IPS-15b (cell line): ENCODE data around the gene OR1F1.
"Not testable (repeated sequence)": the region's sequence is repeated elsewhere in the genome, so short reads cannot be mapped to it uniquely, and the experiment has no call there.

Source experiments
- H3K27me3 ChIP-seq: one replicate; pipeline ENCODE4 v1.6.1; 2013; ENCODE audit warnings: low read length; ENCODE audit not compliant: control insufficient read depth, insufficient read depth
- H3K36me3 ChIP-seq: one replicate; pipeline ENCODE4 v1.6.1; 2013; ENCODE audit warnings: low read length; ENCODE audit not compliant: control insufficient read depth, insufficient read depth
- H3K4me1 ChIP-seq: one replicate; pipeline ENCODE4 v1.6.1; 2013; ENCODE audit warnings: mild to moderate bottlenecking, low read length; ENCODE audit not compliant: control insufficient read depth, insufficient read depth
- H3K4me3 ChIP-seq: one replicate; pipeline ENCODE4 v1.5.1; 2013; ENCODE audit warnings: low read depth, low read length
- H3K9ac ChIP-seq: one replicate; pipeline ENCODE4 v1.6.1; 2013; ENCODE audit warnings: low read depth, mild to moderate bottlenecking, low read length
- H3K9me3 ChIP-seq: one replicate; pipeline ENCODE4 v1.6.1; 2013; ENCODE audit warnings: mild to moderate bottlenecking, low read length; ENCODE audit not compliant: control insufficient read depth, insufficient read depth

Gene OR1F1

GRCh38 chr16:3187798-3188674 is at the start of gene OR1F1:
Gene OR1F1 (plus strand): TSS chr16:3188204.
- H3K4me1 ChIP-seq: peaks cover 10% of the 10 kb centered on the region
- H3K9ac ChIP-seq: peak within 1 kb of the TSS; percentile 71
- H3K9me3 ChIP-seq: no peaks in the 10 kb centered on the region
- peaks cover 38% of the 10 kb centered on the region for H3K27me3 ChIP-seq
- peak within 1 kb of the TSS; percentile 66 for H3K4me3 ChIP-seq
- no peaks in the 10 kb centered on the region for H3K36me3 ChIP-seq

- H3K27me3 ChIP-seq: no peaks in the 10 kb centered on the region
- no peak overlapping the region for H3K9ac ChIP-seq
- no peaks in the 10 kb centered on the region for H3K4me1 ChIP-seq
- H3K36me3 ChIP-seq: peaks cover 11% of the 10 kb centered on the region
- no peaks in the 10 kb centered on the region for H3K9me3 ChIP-seq
- no peak overlapping the region for H3K4me3 ChIP-seq
These were observed 49.7 kb upstream of the OR1F1 start for GRCh38 chr16:3138342-3138741.

DNA sequence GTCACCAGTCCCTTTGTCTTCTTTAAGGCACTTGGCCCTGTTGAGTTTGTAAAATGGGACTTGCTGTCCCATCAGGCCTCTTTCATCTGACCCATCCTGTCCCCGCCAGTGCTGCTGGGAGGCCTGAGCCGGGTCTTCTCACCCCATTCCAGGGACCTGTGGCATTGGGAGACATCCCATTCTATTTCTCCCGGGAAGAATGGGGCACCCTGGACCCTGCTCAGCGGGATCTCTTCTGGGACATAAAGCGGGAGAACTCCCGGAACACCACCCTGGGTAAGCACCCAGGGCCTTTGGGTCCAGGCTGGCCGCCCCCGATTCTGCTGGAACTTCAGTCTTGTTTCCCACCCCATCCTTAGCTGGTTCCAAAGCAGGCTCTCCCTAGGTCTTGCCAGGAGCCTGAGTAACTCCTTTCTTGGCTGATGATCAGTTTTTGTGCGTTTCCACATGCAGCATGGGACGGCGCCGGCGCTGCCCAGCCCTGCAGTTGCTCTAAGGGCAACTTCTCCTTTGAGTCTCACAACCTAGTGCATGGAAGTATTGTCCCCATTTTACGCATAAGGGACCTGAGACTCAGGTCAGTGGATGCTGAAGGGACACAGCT is 49.1 kb upstream of the OR1F1 start:
- Histone ChIP-seq H3K4me1 (no peaks in the 10 kb centered on the region), H3K9ac (no peak overlapping the region), H3K4me3 (no peak overlapping the region), H3K9me3 (no peaks in the 10 kb centered on the region), H3K36me3 (peaks cover 11% of the 10 kb centered on the region), H3K27me3 (no peaks in the 10 kb centered on the region)

GRCh38 chr16:3139561-3139960 is 48.4 kb upstream of the OR1F1 start:
- H3K36me3 ChIP-seq: peaks cover 11% of the 10 kb centered on the region
- H3K27me3 ChIP-seq, H3K9me3 ChIP-seq, H3K4me1 ChIP-seq, H3K9ac ChIP-seq, H3K4me3 ChIP-seq: not testable (repeated sequence)

GRCh38 chr16:3140603-3141427 is 47.2 kb upstream of the OR1F1 start:
- Histone ChIP-seq H3K36me3 (peaks cover 11% of the 10 kb centered on the region), H3K9ac (no peak overlapping the region), H3K9me3 (no peaks in the 10 kb centered on the region), H3K4me3 (no peak overlapping the region), H3K27me3 (no peaks in the 10 kb centered on the region), H3K4me1 (no peaks in the 10 kb centered on the region)

DNA sequence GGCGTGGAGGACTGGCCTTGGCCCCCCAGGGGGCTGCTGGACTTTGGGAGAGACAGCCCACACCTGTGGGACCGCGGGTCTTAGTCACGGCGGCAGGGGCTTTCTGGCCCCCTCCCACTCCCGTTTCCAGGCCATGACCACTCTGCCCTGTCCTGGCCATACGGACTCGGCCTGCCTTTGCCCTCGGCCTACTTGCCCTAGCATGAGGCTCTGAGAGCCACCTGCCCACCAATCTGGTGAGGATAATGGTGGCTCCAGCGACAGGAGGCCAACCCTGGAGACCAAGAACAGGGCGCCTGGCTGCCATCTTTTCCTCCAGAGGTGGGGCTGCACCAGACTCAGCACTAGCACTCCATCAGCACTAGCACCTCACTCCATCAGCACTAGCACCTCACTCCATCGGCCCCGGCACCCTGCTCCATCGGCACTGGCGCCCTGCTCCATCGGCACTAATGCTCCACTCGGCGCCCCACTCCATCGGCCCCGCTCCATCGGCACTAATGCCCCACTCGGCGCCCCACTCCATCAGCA is 46.2 kb upstream of the OR1F1 start:
- no peaks in the 10 kb centered on the region for H3K9me3 ChIP-seq
- no peaks in the 10 kb centered on the region for H3K4me1 ChIP-seq
- no peak overlapping the region for H3K4me3 ChIP-seq
- H3K36me3 ChIP-seq: peaks cover 11% of the 10 kb centered on the region
- no peaks in the 10 kb centered on the region for H3K27me3 ChIP-seq
- no peak overlapping the region for H3K9ac ChIP-seq

DNA sequence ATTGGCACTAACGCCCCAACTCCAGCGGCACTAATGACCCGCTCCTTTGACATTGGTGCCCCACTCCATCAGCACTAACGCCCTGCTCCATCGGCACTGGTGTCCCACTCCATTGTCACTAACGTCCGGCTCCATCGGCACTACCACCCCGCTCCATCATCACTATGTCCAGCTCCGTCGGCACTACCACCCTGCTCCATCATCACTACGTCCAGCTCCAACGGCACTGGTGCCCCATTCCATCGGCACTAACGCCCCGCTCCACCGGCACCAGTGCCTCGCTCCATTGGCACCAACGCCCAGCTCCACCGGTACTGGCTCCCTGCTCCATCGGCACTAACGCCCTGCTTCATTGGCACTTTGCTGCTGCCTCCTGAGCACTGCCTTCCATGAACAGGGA is 45.7 kb upstream of the OR1F1 start:
- H3K27me3 ChIP-seq: no peaks in the 10 kb centered on the region
- H3K4me3 ChIP-seq: no peak overlapping the region
- H3K9ac ChIP-seq: no peak overlapping the region
- H3K4me1 ChIP-seq: no peaks in the 10 kb centered on the region
- no peaks in the 10 kb centered on the region for H3K9me3 ChIP-seq
- H3K36me3 ChIP-seq: peaks cover 11% of the 10 kb centered on the region

- no peak overlapping the region for H3K4me3 ChIP-seq
- H3K36me3 ChIP-seq: peaks cover 11% of the 10 kb centered on the region
- H3K9ac ChIP-seq: no peak overlapping the region
- no peaks in the 10 kb centered on the region for H3K4me1 ChIP-seq
- H3K27me3 ChIP-seq: peaks cover 4% of the 10 kb centered on the region
- H3K9me3 ChIP-seq: no peaks in the 10 kb centered on the region
These were observed 45.2 kb upstream of the OR1F1 start for GRCh38 chr16:3142770-3143169.

DNA sequence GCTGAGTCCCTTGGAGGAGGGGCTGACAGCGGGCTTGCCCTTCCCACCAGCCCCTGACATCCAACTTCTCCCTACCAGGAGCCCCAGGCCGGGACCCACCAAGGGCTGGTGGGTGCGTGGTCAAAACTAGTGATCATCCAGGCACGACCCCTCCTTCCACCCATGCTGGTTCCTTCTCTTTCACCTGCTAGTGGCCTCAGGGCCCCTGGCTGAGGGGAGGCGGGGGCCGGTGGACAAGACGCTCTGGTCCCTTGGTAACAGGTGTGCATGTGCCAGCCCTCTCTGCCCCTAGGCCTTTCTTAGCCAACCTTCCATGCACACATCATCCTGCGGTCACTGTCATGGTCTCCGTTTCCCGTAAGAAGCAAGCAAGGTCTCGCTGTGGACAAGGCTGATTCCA is 44.8 kb upstream of the OR1F1 start:
- Histone ChIP-seq H3K36me3 (peaks cover 11% of the 10 kb centered on the region), H3K9me3 (no peaks in the 10 kb centered on the region), H3K9ac (no peak overlapping the region), H3K4me3 (no peak overlapping the region), H3K4me1 (no peaks in the 10 kb centered on the region), H3K27me3 (peaks cover 8% of the 10 kb centered on the region)

DNA sequence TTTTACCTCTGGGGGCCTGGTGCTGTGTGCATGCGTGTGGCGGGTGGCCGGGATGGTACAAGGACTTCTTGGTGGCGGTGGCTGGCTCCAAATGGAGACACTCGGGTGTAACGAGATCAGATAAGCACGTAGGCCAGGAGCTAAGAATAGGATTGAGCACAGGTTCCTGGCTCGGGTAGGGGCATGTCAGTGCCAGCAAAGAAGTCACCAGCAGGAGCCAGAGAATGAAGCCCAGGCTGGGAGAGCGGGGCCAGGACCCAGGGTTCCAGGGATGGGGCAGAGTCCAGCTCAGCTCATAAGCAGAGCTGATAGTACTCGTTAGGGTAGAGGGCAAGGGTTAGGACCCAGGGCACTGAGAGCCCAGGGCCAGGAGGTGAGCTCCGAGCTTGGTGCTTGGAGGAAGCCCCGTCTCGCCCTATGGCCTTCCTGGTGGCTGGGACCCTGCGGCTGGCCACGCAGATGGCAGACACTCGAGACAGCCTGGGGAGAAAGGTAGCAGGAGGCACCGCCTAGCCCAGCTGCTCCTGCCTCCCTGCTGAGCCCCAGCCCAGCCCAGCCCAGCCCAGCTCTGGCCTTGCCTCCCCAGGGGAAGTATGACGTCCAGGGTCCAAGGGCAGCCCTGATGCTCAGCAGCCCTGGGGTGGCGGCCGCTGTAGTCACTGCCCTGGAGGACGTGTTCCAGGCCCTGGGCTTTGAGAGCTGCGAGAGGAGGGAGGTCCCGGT is 44.2 kb upstream of the OR1F1 start:
- Histone ChIP-seq H3K4me3 (no peak overlapping the region), H3K9ac (no peak overlapping the region), H3K4me1 (no peaks in the 10 kb centered on the region), H3K9me3 (no peaks in the 10 kb centered on the region), H3K27me3 (peaks cover 13% of the 10 kb centered on the region), H3K36me3 (peaks cover 11% of the 10 kb centered on the region)

- H3K27me3 ChIP-seq: peaks cover 20% of the 10 kb centered on the region
- H3K4me1 ChIP-seq: no peaks in the 10 kb centered on the region
- H3K9ac ChIP-seq: no peak overlapping the region
- H3K36me3 ChIP-seq: peaks cover 11% of the 10 kb centered on the region
- no peak overlapping the region for H3K4me3 ChIP-seq
- H3K9me3 ChIP-seq: no peaks in the 10 kb centered on the region
These were observed 43.6 kb upstream of the OR1F1 start for GRCh38 chr16:3144321-3144983.
